ENCODE results near the gene ARSJ.
"Not testable (repeated sequence)": the region's sequence is repeated elsewhere in the genome, so short reads cannot be mapped to it uniquely, and the experiment has no call there.

DNA sequence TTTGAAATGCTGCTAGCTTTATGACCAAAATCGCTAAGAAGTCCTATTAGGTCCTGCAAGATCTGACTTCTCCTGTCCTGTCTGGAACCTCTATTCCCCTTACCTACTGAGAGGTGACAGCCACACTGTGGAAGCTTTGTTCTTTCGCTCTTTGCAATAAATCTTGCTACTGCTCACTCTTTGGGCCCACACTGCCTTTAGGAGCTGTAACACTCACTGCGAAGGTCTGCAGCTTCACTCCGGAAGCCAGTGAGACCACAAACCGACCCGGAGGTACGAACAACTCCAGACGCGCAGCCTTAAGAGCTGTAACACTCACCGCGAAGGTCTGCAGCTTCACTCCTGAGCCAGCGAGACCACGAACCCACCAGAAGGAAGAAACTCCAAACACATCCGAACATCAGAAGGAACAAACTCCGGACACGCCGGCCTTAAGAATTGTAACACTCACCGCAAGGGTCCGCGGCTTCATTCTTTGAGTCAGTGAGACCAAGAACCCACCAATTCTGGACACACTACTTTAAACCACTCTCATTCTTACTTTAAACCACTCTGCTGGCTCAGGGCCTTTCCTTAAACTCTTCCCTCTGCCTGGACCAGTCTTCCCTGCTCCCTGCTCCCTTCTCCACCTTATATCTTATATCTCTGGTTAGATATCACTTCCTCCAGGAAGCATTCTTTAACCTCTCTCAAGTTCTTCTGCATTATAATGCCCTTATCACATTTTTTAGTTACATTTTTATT lies 25.2 kb upstream of the ARSJ start:
- TF ChIP-seq, protein P1, sequence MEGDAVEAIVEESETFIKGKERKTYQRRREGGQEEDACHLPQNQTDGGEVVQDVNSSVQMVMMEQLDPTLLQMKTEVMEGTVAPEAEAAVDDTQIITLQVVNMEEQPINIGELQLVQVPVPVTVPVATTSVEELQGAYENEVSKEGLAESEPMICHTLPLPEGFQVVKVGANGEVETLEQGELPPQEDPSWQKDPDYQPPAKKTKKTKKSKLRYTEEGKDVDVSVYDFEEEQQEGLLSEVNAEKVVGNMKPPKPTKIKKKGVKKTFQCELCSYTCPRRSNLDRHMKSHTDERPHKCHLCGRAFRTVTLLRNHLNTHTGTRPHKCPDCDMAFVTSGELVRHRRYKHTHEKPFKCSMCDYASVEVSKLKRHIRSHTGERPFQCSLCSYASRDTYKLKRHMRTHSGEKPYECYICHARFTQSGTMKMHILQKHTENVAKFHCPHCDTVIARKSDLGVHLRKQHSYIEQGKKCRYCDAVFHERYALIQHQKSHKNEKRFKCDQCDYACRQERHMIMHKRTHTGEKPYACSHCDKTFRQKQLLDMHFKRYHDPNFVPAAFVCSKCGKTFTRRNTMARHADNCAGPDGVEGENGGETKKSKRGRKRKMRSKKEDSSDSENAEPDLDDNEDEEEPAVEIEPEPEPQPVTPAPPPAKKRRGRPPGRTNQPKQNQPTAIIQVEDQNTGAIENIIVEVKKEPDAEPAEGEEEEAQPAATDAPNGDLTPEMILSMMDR (IDR thresholded peaks at IDR 0.05): not testable (repeated sequence)
- not testable (repeated sequence) for TF ChIP-seq POLR2A (IDR thresholded peaks at IDR 0.05)

Data from uterus (tissue), 2 donors.